ENCODE results near the gene CTBP2.

CTBP2 gene

DNA sequence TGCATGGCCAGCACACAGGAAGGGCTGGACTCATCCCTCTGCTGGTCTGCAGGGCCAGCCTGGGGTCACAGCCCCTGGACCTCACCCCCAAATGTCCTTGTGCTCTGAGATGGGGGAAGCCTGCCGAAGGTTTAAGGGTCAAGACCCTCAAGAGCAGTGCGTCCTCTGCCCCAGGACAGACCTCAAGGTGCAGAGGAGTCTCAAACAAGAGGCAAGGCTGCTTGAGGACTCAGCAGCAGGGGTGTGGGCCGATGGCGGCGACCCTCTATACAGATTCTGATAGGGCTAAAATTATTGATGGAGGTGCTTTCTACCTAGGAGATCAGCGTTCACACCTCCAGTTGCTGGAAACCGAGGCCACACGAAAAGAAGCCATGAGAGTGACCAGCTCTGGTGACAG is 137.7 kb downstream of the CTBP2 start:
- Histone ChIP-seq H3K4me1 (ENCODE audit: control insufficient read depth, insufficient read depth, low read length) (peaks cover 5% of the 10 kb centered on the region), H3K27ac (ENCODE audit: low read depth, low read length) (no peak overlapping the region), H3K4me3 (ENCODE audit: low read length) (no peak overlapping the region), H3K27me3 (ENCODE audit: control insufficient read depth, insufficient read depth, low read length) (no peaks in the 10 kb centered on the region), H3K9ac (ENCODE audit: low read length) (no peak overlapping the region), H3K36me3 (ENCODE audit: control insufficient read depth, insufficient read depth, low read length) (no peaks in the 10 kb centered on the region)

GRCh38 chr10:125021686-125022344 is 138.5 kb downstream of the CTBP2 start:
- no peak overlapping the region for H3K27ac ChIP-seq (ENCODE audit: low read depth, low read length)
- no peaks in the 10 kb centered on the region for H3K36me3 ChIP-seq (ENCODE audit: control insufficient read depth, insufficient read depth, low read length)
- no peak overlapping the region for H3K9ac ChIP-seq (ENCODE audit: low read length)
- peaks cover 5% of the 10 kb centered on the region for H3K4me1 ChIP-seq (ENCODE audit: control insufficient read depth, insufficient read depth, low read length)
- H3K4me3 ChIP-seq (ENCODE audit: low read length) = no peak overlapping the region
- no peaks in the 10 kb centered on the region for H3K27me3 ChIP-seq (ENCODE audit: control insufficient read depth, insufficient read depth, low read length)

- H3K27me3 ChIP-seq (ENCODE audit: control insufficient read depth, insufficient read depth, low read length) = no peaks in the 10 kb centered on the region
- H3K4me3 ChIP-seq (ENCODE audit: low read length) = no peak overlapping the region
- no peak overlapping the region for H3K27ac ChIP-seq (ENCODE audit: low read depth, low read length)
These were observed 139.5 kb downstream of the CTBP2 start for GRCh38 chr10:125020871-125021270.

DNA sequence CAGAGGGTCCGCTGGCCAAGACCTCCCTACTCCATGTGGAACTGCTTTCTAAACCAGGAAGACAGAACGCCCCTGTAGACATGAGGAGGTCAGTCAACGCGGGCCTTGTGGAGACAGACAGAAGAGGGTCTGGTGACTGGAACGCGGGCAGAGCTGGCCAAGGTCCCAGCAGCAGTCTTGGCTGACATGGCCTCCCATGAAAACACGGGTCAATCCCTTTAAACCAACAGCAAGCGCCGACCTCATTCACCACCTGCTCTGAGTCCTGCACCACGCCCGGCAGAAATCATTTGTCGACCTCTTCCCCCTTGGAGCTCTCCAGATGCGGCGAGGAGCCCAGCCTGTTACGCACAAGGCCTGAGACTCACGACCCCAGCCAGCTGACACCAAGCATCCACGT is 140.0 kb downstream of the CTBP2 start:
- H3K4me1 ChIP-seq (ENCODE audit: control insufficient read depth, insufficient read depth, low read length) = peaks cover 5% of the 10 kb centered on the region
- no peak overlapping the region for H3K27ac ChIP-seq (ENCODE audit: low read depth, low read length)

More at GRCh38 chr10:125020871-125021270, 139.5 kb downstream of the CTBP2 start:
- no peak overlapping the region for H3K9ac ChIP-seq (ENCODE audit: low read length)
- peaks cover 5% of the 10 kb centered on the region for H3K4me1 ChIP-seq (ENCODE audit: control insufficient read depth, insufficient read depth, low read length)
- no peaks in the 10 kb centered on the region for H3K36me3 ChIP-seq (ENCODE audit: control insufficient read depth, insufficient read depth, low read length)

DNA sequence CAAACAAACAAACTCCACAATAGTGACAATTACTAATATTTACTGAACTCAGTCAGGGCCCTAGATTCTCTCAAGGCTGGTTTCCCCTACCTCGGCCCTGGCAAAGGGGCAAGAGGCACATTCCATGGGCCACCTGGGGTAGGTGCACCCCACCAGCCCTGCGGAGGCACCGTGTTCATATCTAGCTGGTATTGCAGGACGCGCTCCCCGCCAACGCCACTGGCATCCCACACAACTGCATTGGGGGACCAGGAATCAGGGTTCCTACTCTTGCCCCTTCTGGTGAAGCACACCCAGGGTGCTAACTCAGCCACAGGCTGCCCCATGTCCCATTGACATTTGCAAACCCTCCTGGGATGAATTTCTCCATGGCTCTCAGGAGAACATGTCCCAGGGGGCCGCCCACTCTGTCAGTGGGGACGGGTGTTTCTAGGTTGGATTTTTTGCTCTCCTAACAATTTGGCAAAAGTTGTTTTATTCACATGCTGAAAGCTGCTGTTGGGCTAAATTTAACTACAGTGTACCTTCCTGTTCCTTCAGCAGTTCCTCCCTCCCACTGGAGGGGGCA is 141.7 kb downstream of the CTBP2 start:
- Histone ChIP-seq H3K27ac (ENCODE audit: low read depth, low read length) (no peak overlapping the region), H3K36me3 (ENCODE audit: control insufficient read depth, insufficient read depth, low read length) (no peaks in the 10 kb centered on the region), H3K4me1 (ENCODE audit: control insufficient read depth, insufficient read depth, low read length) (peaks cover 2% of the 10 kb centered on the region)

More for the DNA sequence above, 140.0 kb downstream of the CTBP2 start:
- H3K36me3 ChIP-seq (ENCODE audit: control insufficient read depth, insufficient read depth, low read length) = no peaks in the 10 kb centered on the region
- no peak overlapping the region for H3K9ac ChIP-seq (ENCODE audit: low read length)
- H3K27me3 ChIP-seq (ENCODE audit: control insufficient read depth, insufficient read depth, low read length) = no peaks in the 10 kb centered on the region
- H3K4me3 ChIP-seq (ENCODE audit: low read length) = no peak overlapping the region

DNA sequence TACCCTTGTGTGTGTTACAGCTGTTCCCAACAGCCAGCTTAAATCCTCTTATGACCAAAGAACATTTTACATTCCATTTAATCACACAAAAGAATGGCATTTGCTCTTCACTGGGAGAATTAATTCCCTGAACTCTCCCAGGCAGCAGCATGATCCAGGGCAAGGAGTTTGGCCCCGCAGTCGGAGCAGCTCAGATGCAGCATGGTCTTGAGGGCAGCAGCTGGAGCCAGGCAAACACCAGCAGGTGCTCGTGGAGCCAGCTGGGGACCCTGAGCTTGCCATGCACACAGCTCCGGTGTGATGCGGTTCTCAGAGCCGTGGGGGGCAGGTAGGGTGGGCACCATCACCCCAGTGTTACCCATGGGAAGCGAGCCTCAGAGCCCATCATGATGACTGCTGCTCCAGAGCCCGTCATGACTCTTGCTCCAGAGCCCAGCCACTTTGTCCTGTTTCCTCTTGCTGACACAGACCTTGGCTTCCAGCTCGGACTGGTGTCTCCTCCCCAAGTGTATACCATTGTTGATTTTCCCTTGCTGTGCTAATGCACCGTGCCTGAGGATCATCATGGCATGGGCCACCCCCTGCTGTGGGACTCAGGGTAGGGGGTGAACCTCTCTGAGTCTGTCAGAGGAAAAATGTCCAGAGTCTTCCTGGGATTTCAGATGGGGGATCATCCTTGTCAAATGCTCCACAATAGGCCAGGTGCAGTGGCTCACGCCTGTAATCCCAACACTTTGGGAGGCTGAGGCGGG is 142.6 kb downstream of the CTBP2 start:
- no peak overlapping the region for H3K4me3 ChIP-seq (ENCODE audit: low read length)
- no peaks in the 10 kb centered on the region for H3K27me3 ChIP-seq (ENCODE audit: control insufficient read depth, insufficient read depth, low read length)
- no peak overlapping the region for H3K9ac ChIP-seq (ENCODE audit: low read length)
- H3K4me1 ChIP-seq (ENCODE audit: control insufficient read depth, insufficient read depth, low read length) = peaks cover 2% of the 10 kb centered on the region
- no peaks in the 10 kb centered on the region for H3K36me3 ChIP-seq (ENCODE audit: control insufficient read depth, insufficient read depth, low read length)
- no peak overlapping the region for H3K27ac ChIP-seq (ENCODE audit: low read depth, low read length)

More for the DNA sequence above, 141.7 kb downstream of the CTBP2 start:
- Histone ChIP-seq H3K9ac (ENCODE audit: low read length) (no peak overlapping the region), H3K27me3 (ENCODE audit: control insufficient read depth, insufficient read depth, low read length) (no peaks in the 10 kb centered on the region), H3K4me3 (ENCODE audit: low read length) (no peak overlapping the region)

GRCh38 chr10:125016611-125017202 is 143.7 kb downstream of the CTBP2 start:
- Histone ChIP-seq H3K27me3 (ENCODE audit: control insufficient read depth, insufficient read depth, low read length) (no peaks in the 10 kb centered on the region), H3K4me3 (ENCODE audit: low read length) (no peak overlapping the region), H3K36me3 (ENCODE audit: control insufficient read depth, insufficient read depth, low read length) (no peaks in the 10 kb centered on the region), H3K9ac (ENCODE audit: low read length) (no peak overlapping the region), H3K27ac (ENCODE audit: low read depth, low read length) (no peak overlapping the region), H3K4me1 (ENCODE audit: control insufficient read depth, insufficient read depth, low read length) (peaks cover 2% of the 10 kb centered on the region)

GRCh38 chr10:125016123-125016522 is 144.2 kb downstream of the CTBP2 start:
- no peak overlapping the region for H3K9ac ChIP-seq (ENCODE audit: low read length)
- no peaks in the 10 kb centered on the region for H3K27me3 ChIP-seq (ENCODE audit: control insufficient read depth, insufficient read depth, low read length)
- no peaks in the 10 kb centered on the region for H3K36me3 ChIP-seq (ENCODE audit: control insufficient read depth, insufficient read depth, low read length)
- H3K4me1 ChIP-seq (ENCODE audit: control insufficient read depth, insufficient read depth, low read length) = peaks cover 2% of the 10 kb centered on the region
- no peak overlapping the region for H3K4me3 ChIP-seq (ENCODE audit: low read length)
- no peak overlapping the region for H3K27ac ChIP-seq (ENCODE audit: low read depth, low read length)

DNA sequence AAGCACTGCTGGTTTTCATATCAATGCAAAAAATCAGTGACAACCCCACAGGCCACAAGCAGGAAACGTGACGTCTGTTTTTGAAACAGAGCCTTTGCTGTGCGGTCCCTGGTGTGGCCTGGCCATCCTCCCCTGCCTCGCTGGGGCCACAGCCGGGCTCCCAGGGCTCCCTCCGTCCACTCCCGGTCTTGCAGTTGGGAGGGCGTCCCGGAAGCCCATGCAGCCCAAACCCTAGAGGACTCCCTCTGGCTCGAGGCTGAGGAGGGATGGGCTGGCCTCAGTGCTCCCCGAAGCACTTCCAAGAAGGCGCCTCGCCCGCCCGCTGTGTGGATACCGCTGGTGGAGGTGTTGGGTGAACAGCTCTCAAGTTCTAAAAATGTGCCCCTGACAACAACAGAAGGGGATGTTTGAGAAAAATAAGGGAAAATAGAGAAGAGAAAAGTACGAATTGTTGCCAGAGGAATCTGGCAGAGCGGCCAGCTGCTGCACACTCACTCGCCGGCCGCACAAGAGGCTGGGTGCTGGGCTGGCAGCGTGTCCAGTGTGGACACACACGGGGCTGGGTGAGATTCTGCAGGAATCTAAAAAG is 144.9 kb downstream of the CTBP2 start:
- no peaks in the 10 kb centered on the region for H3K36me3 ChIP-seq (ENCODE audit: control insufficient read depth, insufficient read depth, low read length)
- no peak overlapping the region for H3K4me3 ChIP-seq (ENCODE audit: low read length)
- H3K27me3 ChIP-seq (ENCODE audit: control insufficient read depth, insufficient read depth, low read length) = no peaks in the 10 kb centered on the region
- H3K27ac ChIP-seq (ENCODE audit: low read depth, low read length) = no peak overlapping the region
- no peak overlapping the region for H3K9ac ChIP-seq (ENCODE audit: low read length)
- peaks cover 2% of the 10 kb centered on the region for H3K4me1 ChIP-seq (ENCODE audit: control insufficient read depth, insufficient read depth, low read length)

GRCh38 chr10:125014836-125015355 is 145.5 kb downstream of the CTBP2 start:
- Histone ChIP-seq H3K27me3 (ENCODE audit: control insufficient read depth, insufficient read depth, low read length) (no peaks in the 10 kb centered on the region), H3K4me3 (ENCODE audit: low read length) (no peak overlapping the region), H3K4me1 (ENCODE audit: control insufficient read depth, insufficient read depth, low read length) (peaks cover 2% of the 10 kb centered on the region), H3K9ac (ENCODE audit: low read length) (no peak overlapping the region), H3K36me3 (ENCODE audit: control insufficient read depth, insufficient read depth, low read length) (no peaks in the 10 kb centered on the region), H3K27ac (ENCODE audit: low read depth, low read length) (no peak overlapping the region)

GRCh38 chr10:125014086-125014830 is 146.1 kb downstream of the CTBP2 start:
- peaks cover 2% of the 10 kb centered on the region for H3K4me1 ChIP-seq (ENCODE audit: control insufficient read depth, insufficient read depth, low read length)
- H3K9ac ChIP-seq (ENCODE audit: low read length) = no peak overlapping the region
- H3K27ac ChIP-seq (ENCODE audit: low read depth, low read length) = no peak overlapping the region

More at GRCh38 chr10:125014086-125014830, 146.1 kb downstream of the CTBP2 start:
- Histone ChIP-seq H3K27me3 (ENCODE audit: control insufficient read depth, insufficient read depth, low read length) (no peaks in the 10 kb centered on the region), H3K36me3 (ENCODE audit: control insufficient read depth, insufficient read depth, low read length) (no peaks in the 10 kb centered on the region), H3K4me3 (ENCODE audit: low read length) (no peak overlapping the region)
